ENCODE data around the gene COMMD2. TPM values are rescaled to one million over a fixed set of nuclear protein-coding genes. Genes with fewer than 3 reads are reported as not detected.

The COMMD2 gene
- total and polyA plus RNA-seq, 11 donors, result 4.5 to 25.8 (median 17.3) TPM

- H3K9me3 ChIP-seq, result no peaks in the 10 kb centered on the region
- no peak overlapping the region for H3K27ac ChIP-seq
- H3K4me3 ChIP-seq, result no peak overlapping the region
- ATAC-seq (no peak), DNase-seq (no peak)
- intact Hi-C loops (cut with DNase I), result no loop called here
- H3K4me1 ChIP-seq, result no peaks in the 10 kb centered on the region
- WGBS, 4 donors, result 87 to 95% (median 93%) methylated on average over 2 of the region's 2 CpGs
- TF ChIP-seq POLR2A (IDR thresholded peaks at IDR 0.05), result no peak
- TF ChIP-seq CTCF (IDR thresholded peaks at IDR 0.05), result no peak
- H3K27me3 ChIP-seq, result no peaks in the 10 kb centered on the region
- no peaks in the 10 kb centered on the region for H3K36me3 ChIP-seq
Observed at GRCh38 chr3:149727656-149728055, 24.6 kb downstream of the COMMD2 start.

- no peaks in the 10 kb centered on the region for H3K36me3 ChIP-seq
- 93 to 100% (median 96%) methylated on average over 2 of the region's 2 CpGs for WGBS, 4 donors
- no peak overlapping the region for H3K27ac ChIP-seq
- TF ChIP-seq CTCF (IDR thresholded peaks at IDR 0.05), result no peak
- TF ChIP-seq POLR2A (IDR thresholded peaks at IDR 0.05), result no peak
- intact Hi-C loops (cut with DNase I), result no loop called here
- DNase-seq, result no peak
- peaks cover 0 to 2% (median 0%) of the 10 kb centered on the region in 12 donors for H3K9me3 ChIP-seq
- no peaks in the 10 kb centered on the region for H3K27me3 ChIP-seq
- no peak overlapping the region for H3K4me3 ChIP-seq
- no peak for ATAC-seq
- no peaks in the 10 kb centered on the region for H3K4me1 ChIP-seq
Observed at GRCh38 chr3:149726716-149727407, 25.4 kb downstream of the COMMD2 start.

GRCh38 chr3:149723781-149724180, 28.5 kb downstream of the COMMD2 start:
- Histone ChIP-seq H3K9me3 (peaks cover 0 to 20% (median 6%) of the 10 kb centered on the region in 12 donors), H3K27ac (no peak overlapping the region), H3K36me3 (no peaks in the 10 kb centered on the region), H3K4me1 (no peaks in the 10 kb centered on the region), H3K4me3 (no peak overlapping the region), H3K27me3 (no peaks in the 10 kb centered on the region)
- TF ChIP-seq CTCF (IDR thresholded peaks at IDR 0.05) (no peak), POLR2A (IDR thresholded peaks at IDR 0.05) (no peak)
- no peak for ATAC-seq
- intact Hi-C loops (cut with DNase I), result no loop called here
- no peak for DNase-seq

- Histone ChIP-seq H3K27ac (no peak overlapping the region), H3K36me3 (no peaks in the 10 kb centered on the region), H3K9me3 (peaks cover 0 to 20% (median 6%) of the 10 kb centered on the region in 12 donors), H3K27me3 (no peaks in the 10 kb centered on the region), H3K4me1 (peaks cover 0 to 5% (median 0%) of the 10 kb centered on the region in 12 donors), H3K4me3 (no peak overlapping the region)
- WGBS, 4 donors, result 93 to 98% (median 98%) methylated on average over 2 of the region's 2 CpGs
- DNase-seq, result no peak
- intact Hi-C loops (cut with DNase I), result no loop called here
- ATAC-seq, result no peak
- TF ChIP-seq POLR2A (IDR thresholded peaks at IDR 0.05) (no peak), CTCF (IDR thresholded peaks at IDR 0.05) (no peak)
Observed at GRCh38 chr3:149720918-149721317, 31.4 kb downstream of the COMMD2 start.
